ENCODE measurements around the gene HS3ST2.
"Not testable (repeated sequence)": the region's sequence is repeated elsewhere in the genome, so short reads cannot be mapped to it uniquely, and the experiment has no call there.

The HS3ST2 gene

GRCh38 chr16:22810226-22810625 lies 3.7 kb upstream of the HS3ST2 start:
- DNase-seq (ENCODE audit: low spot score), result no peak
- no peak for TF ChIP-seq CTCF (IDR thresholded peaks at IDR 0.05)
- H3K4me3 ChIP-seq, result no peak overlapping the region
- no peak overlapping the region for H3K27ac ChIP-seq

- peak overlapping the region; percentile 67 for H3K4me3 ChIP-seq
- TF ChIP-seq CTCF (IDR thresholded peaks at IDR 0.05), result peak; percentile 37
- DNase-seq (ENCODE audit: low spot score), result no peak
- H3K27ac ChIP-seq, result no peak overlapping the region
These were observed 577 bp upstream of the HS3ST2 start for GRCh38 chr16:22813223-22813947.

- Histone ChIP-seq H3K27ac (no peak overlapping the region), H3K4me3 (peak overlapping the region; percentile 67)
- no peak for DNase-seq (ENCODE audit: low spot score)
- TF ChIP-seq CTCF (IDR thresholded peaks at IDR 0.05), result no peak
These were observed 746 bp downstream of the HS3ST2 start for GRCh38 chr16:22814711-22815105.

- no peak overlapping the region for H3K27ac ChIP-seq
- DNase-seq (ENCODE audit: low spot score), result no peak
- H3K4me3 ChIP-seq, result peak overlapping the region; percentile 36
- no peak for TF ChIP-seq CTCF (IDR thresholded peaks at IDR 0.05)
These were observed 1.9 kb downstream of the HS3ST2 start for GRCh38 chr16:22815863-22816262.

- TF ChIP-seq CTCF (IDR thresholded peaks at IDR 0.05), result no peak
- Histone ChIP-seq H3K27ac (no peak overlapping the region), H3K4me3 (peak overlapping the region; percentile 36)
- no peak for DNase-seq (ENCODE audit: low spot score)
These were observed 2.5 kb downstream of the HS3ST2 start for GRCh38 chr16:22816475-22816874.

GRCh38 chr16:22818736-22819135 lies 4.8 kb downstream of the HS3ST2 start:
- H3K4me3 ChIP-seq; DNase-seq (ENCODE audit: low spot score); H3K27ac ChIP-seq: not testable (repeated sequence)

- no peak for DNase-seq (ENCODE audit: low spot score)
- no peak for TF ChIP-seq CTCF (IDR thresholded peaks at IDR 0.05)
- Histone ChIP-seq H3K4me3 (no peak overlapping the region), H3K27ac (no peak overlapping the region)
These were observed 24.7 kb downstream of the HS3ST2 start for GRCh38 chr16:22838681-22839080.

- not testable (repeated sequence) for DNase-seq (ENCODE audit: low spot score); H3K4me3 ChIP-seq; H3K27ac ChIP-seq
These were observed 28.1 kb downstream of the HS3ST2 start for GRCh38 chr16:22842031-22842430.
